HG02852 (cell line): ENCODE measurements around the gene FRMD6.
"Not testable (repeated sequence)": the region's sequence is repeated elsewhere in the genome, so short reads cannot be mapped to it uniquely, and the experiment has no call there.

Source experiments
- ATAC-seq: cut with Tn5 transposase; IDR thresholded peaks from one replicate; pipeline ENCODE4 v1.9.1; 2021; ENCODE audit warnings: mild to moderate bottlenecking, moderate library complexity; ENCODE audit not compliant: unreplicated experiment

The FRMD6 gene

DNA sequence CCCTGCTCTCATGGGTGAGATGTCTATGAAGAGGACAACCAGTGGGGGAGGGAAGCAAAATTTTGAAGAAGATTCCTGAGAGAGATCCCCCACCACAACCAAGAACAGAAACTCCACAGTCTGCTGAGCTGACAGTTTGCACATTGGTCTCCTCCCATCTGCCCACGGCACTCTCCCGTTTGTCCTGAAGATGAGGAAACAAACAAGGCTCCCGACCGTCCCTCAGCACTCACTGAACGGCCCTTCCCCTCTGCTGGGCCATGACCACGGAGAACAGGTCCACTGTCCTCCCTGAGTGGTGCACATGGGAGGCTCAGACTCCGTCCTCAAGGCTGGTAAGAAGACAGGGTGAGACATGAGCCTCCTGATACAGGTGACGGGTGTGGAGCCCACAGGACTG is 114.9 kb downstream of the FRMD6 start:
- ATAC-seq, result not testable (repeated sequence)

DNA sequence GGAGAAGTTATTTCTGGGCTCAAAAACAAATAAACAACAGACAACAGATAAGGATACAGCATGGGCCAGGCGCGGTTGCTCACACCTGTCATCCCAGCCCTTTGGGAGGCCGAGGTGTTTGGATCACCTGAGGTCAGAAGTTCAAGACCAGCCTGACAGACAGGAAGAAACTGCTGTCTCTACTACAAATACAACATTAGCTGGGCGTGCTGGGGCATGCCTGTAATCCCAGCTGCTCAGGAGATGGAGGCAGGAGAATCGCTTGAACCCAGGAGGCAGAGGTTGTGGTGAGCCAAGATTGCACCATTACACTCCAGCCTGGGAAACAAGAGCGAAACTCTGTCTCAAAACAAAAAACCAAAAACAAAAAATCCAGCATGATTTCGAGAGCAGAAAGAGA is 117.6 kb downstream of the FRMD6 start:
- ATAC-seq, result not testable (repeated sequence)

DNA sequence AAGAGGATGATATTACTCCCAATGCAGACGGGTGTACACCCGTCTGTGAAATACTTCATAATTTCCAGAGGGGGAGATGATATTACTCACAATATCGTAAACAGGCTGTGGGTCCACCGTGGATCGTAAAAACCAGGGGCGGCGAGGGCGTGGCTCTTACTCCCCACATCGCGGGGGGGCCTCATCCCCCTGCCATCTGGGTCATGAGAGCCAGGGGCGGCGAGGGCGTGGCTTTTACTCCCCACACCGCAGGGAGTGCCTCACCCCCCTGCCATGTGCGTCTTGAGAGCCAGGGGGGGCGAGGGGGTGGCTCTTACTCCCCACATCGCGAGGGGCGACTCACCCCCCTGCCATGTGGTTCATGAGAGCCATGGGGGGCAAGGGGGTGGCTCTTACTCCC is 122.5 kb downstream of the FRMD6 start:
- no peak for ATAC-seq

DNA sequence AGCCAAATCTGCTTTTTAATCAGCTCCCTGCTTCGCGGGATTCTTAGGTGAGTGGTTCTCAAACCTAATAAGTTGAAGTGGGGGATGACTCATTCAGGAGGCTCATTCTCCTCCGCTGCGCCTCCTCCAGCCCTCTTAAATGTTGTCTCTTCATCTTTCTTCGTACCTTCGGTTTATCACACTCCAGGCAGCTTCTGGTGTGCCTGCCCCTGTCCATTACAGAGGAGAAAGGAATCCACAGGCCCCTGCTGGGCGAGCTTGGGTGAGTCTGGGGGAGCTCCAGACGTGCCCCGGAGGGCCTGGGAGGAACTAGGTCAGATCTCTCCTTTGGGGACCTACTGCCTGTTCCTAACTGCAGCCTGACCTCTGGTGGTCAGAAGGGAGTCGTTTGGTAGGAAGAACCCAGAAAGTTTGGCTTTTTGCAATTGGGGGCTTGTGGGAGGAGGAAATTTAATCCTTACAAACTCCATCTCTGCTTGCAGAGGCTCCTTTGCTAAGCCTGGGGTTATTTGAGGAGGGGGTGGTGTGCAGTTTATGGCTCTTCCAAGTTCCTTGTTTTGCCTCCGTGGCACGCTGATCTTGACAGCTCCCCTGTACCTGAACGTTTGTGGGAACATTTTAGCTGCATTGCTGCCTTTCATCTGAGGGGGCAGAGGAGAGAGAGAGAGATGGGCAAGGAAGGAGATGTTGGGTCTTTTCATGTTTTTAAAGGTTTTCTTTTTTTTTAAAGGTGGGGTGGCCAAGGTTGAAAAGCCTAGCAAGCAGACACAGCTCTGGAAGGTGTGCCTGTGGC is 124.6 kb downstream of the FRMD6 start:
- no peak for ATAC-seq

DNA sequence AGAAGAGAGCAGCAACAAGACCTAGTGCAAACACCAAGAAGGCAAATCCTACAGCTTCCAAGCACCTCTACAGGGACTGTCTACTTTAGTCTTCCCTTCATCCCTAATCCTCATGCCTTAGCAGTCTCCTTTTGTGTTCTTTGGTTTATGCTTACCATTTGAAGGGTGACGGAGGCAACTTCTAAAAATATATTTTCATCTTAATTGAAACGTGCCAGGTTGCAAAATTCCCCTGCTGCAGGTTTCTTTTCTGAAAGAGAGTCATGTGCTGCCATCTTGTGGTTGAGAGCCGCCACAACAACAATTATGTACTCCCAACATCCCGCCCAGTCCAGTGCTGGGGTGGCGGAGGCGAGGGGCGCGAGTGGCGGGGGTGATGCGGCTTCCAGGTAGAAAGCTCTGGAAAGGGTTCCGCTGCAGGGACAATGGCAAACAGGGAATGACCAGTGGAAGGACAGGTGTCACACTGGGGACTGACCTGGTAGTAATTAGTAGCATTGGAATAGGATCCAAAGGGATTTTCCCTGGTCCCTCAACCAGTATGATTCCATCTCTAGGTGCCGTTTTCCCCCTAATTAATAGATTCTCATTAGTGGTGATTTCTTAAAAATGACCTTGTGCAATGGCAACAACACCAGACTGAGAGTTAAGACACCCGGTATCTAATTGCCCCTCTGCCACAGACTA is 128.4 kb downstream of the FRMD6 start:
- ATAC-seq, result peak; percentile 56
